ENCODE measurements around the gene DCC. TPM values are rescaled to one million over a fixed set of nuclear protein-coding genes. Genes with fewer than 3 reads are reported as not detected.

DCC gene
- polyA plus RNA-seq, 1 experiment = 0.67 TPM

GRCh38 chr18:52764316-52764715, 424.3 kb downstream of the DCC start:
- no peak for TF ChIP-seq CTCF (IDR thresholded peaks at IDR 0.05; ENCODE audit: low read depth, low read length)
- ChIA-PET CTCF (no interaction called here), POLR2A (no interaction called here)
- Histone ChIP-seq H3K9me3 (ENCODE audit: control insufficient read depth, insufficient read depth, low read length) (peaks cover 5% of the 10 kb centered on the region; the same call in 1 of the 2 replicates), H3K27me3 (ENCODE audit: control insufficient read depth, insufficient read depth, low read length) (no peaks in the 10 kb centered on the region), H3K4me3 (ENCODE audit: low read depth, low read length) (no peak overlapping the region), H3K27ac (ENCODE audit: low read depth, low read length) (no peak overlapping the region)
- DNase-seq (ENCODE audit: low read depth, low spot score) = no peak

GRCh38 chr18:52766002-52766545, 426.1 kb downstream of the DCC start:
- Histone ChIP-seq H3K4me3 (ENCODE audit: low read depth, low read length) (no peak overlapping the region), H3K9me3 (ENCODE audit: control insufficient read depth, insufficient read depth, low read length) (peaks cover 5% of the 10 kb centered on the region; the same call in 1 of the 2 replicates), H3K27ac (ENCODE audit: low read depth, low read length) (no peak overlapping the region), H3K27me3 (ENCODE audit: control insufficient read depth, insufficient read depth, low read length) (no peaks in the 10 kb centered on the region)
- POLR2A ChIA-PET = no interaction called here
- CTCF ChIA-PET = no interaction called here
- TF ChIP-seq CTCF (IDR thresholded peaks at IDR 0.05; ENCODE audit: low read depth, low read length) = no peak
- DNase-seq (ENCODE audit: low read depth, low spot score) = no peak

- ChIA-PET CTCF (no interaction called here), POLR2A (no interaction called here)
- Histone ChIP-seq H3K4me3 (ENCODE audit: low read depth, low read length) (no peak overlapping the region), H3K27me3 (ENCODE audit: control insufficient read depth, insufficient read depth, low read length) (no peaks in the 10 kb centered on the region), H3K9me3 (ENCODE audit: control insufficient read depth, insufficient read depth, low read length) (no peaks in the 10 kb centered on the region; the same call in 1 of the 2 replicates), H3K27ac (ENCODE audit: low read depth, low read length) (no peak overlapping the region)
- TF ChIP-seq CTCF (IDR thresholded peaks at IDR 0.05; ENCODE audit: low read depth, low read length) = no peak
- no peak for DNase-seq (ENCODE audit: low read depth, low spot score)
Observed at GRCh38 chr18:52781113-52781512, 441.1 kb downstream of the DCC start.

- Histone ChIP-seq H3K27me3 (ENCODE audit: control insufficient read depth, insufficient read depth, low read length) (no peaks in the 10 kb centered on the region), H3K27ac (ENCODE audit: low read depth, low read length) (no peak overlapping the region), H3K4me3 (ENCODE audit: low read depth, low read length) (no peak overlapping the region), H3K9me3 (ENCODE audit: control insufficient read depth, insufficient read depth, low read length) (peaks cover 8% of the 10 kb centered on the region; the same call in 1 of the 2 replicates)
- DNase-seq (ENCODE audit: low read depth, low spot score) = no peak
- ChIA-PET POLR2A (no interaction called here), CTCF (no interaction called here)
- no peak for TF ChIP-seq CTCF (IDR thresholded peaks at IDR 0.05; ENCODE audit: low read depth, low read length)
Observed at GRCh38 chr18:52791321-52791720, 451.3 kb downstream of the DCC start.

GRCh38 chr18:52812834-52813233, 472.8 kb downstream of the DCC start:
- CTCF ChIA-PET = no interaction called here
- POLR2A ChIA-PET = no interaction called here
- TF ChIP-seq CTCF (IDR thresholded peaks at IDR 0.05; ENCODE audit: low read depth, low read length) = no peak

More at GRCh38 chr18:52812834-52813233, 472.8 kb downstream of the DCC start:
- Histone ChIP-seq H3K9me3 (ENCODE audit: control insufficient read depth, insufficient read depth, low read length) (peaks cover 4% of the 10 kb centered on the region; the same call in 1 of the 2 replicates), H3K27ac (ENCODE audit: low read depth, low read length) (no peak overlapping the region), H3K27me3 (ENCODE audit: control insufficient read depth, insufficient read depth, low read length) (no peaks in the 10 kb centered on the region), H3K4me3 (ENCODE audit: low read depth, low read length) (no peak overlapping the region)
- DNase-seq (ENCODE audit: low read depth, low spot score) = no peak

All from AG04450 (cell line).